ENCODE results near the gene CNPPD1. TPM values are rescaled to one million over a fixed set of nuclear protein-coding genes. Genes with fewer than 3 reads are reported as not detected.

CNPPD1 gene
- total RNA-seq, 1 experiment from 2014 or later = 33.9 TPM

GRCh38 chr2:219179601-219180465 lies 3.1 kb upstream of the CNPPD1 start:
- H3K4me3 Mint-ChIP-seq (ENCODE audit: unreplicated experiment) = peak overlapping the region; percentile 82
- H3K4me1 Mint-ChIP-seq (ENCODE audit: insufficient read depth, unreplicated experiment) = no peaks in the 10 kb centered on the region
- no peak for DNase-seq (ENCODE audit: unreplicated experiment)
- CTCF ChIA-PET = interaction anchor here (0.6 to 1.2 kb wide), 7 partner anchors 12 to 303 kb away, joined by 3 to 5 read pairs (median 4); no protein-coding TSS in a partner anchor
- no peak for TF ChIP-seq CTCF (IDR thresholded peaks at IDR 0.05; ENCODE audit: unreplicated experiment)
- no peak overlapping the region for H3K27ac Mint-ChIP-seq (ENCODE audit: low read depth, unreplicated experiment)
- POLR2A ChIA-PET = interaction anchor here (0.6 to 3.9 kb wide), 13 partner anchors 13 to 372 kb away, joined by 3 to 17 read pairs (median 3); partner anchors contain the start of genes ABCB6, ANKZF1, ATG9A and DNAJB2
- intact Hi-C loops (cut with micrococcal nuclease) = loop anchor here (5.0 kb wide), 1 partner anchor 97 kb away; the partner anchor contains the start of gene DNAJB2
- BruUV-seq (replicated peaks) = no TSS peak
- no peaks in the 10 kb centered on the region for H3K27me3 Mint-ChIP-seq (ENCODE audit: insufficient read depth, unreplicated experiment)
- H3K9me3 Mint-ChIP-seq (ENCODE audit: unreplicated experiment) = no peaks in the 10 kb centered on the region
- peaks cover 46% of the 10 kb centered on the region for H3K36me3 Mint-ChIP-seq (ENCODE audit: insufficient read depth, unreplicated experiment)

- intact Hi-C loops (cut with micrococcal nuclease) = loop anchor here (5.0 kb wide), 1 partner anchor 99 kb away; the partner anchor contains the start of gene DNAJB2
- H3K27ac Mint-ChIP-seq (ENCODE audit: low read depth, unreplicated experiment) = peak overlapping the region; percentile 93
- H3K27me3 Mint-ChIP-seq (ENCODE audit: insufficient read depth, unreplicated experiment) = no peaks in the 10 kb centered on the region
- peak overlapping the region; percentile 82 for H3K4me3 Mint-ChIP-seq (ENCODE audit: unreplicated experiment)
- CTCF ChIA-PET = no interaction called here
- peak; percentile 4 for TF ChIP-seq CTCF (IDR thresholded peaks at IDR 0.05; ENCODE audit: unreplicated experiment)
- peaks cover 53% of the 10 kb centered on the region for H3K36me3 Mint-ChIP-seq (ENCODE audit: insufficient read depth, unreplicated experiment)
- no peaks in the 10 kb centered on the region for H3K9me3 Mint-ChIP-seq (ENCODE audit: unreplicated experiment)
- no TSS peak for BruUV-seq (replicated peaks)
- DNase-seq (ENCODE audit: unreplicated experiment) = peak; percentile 9
- POLR2A ChIA-PET = interaction anchor here (0.6 to 3.9 kb wide), 11 partner anchors 15 to 419 kb away, joined by 3 to 49 read pairs (median 5); partner anchors contain the start of genes ABCB6, ANKZF1, ATG9A and STK11IP
- no peaks in the 10 kb centered on the region for H3K4me1 Mint-ChIP-seq (ENCODE audit: insufficient read depth, unreplicated experiment)
Observed at GRCh38 chr2:219178377-219179175, 1.9 kb upstream of the CNPPD1 start.

GRCh38 chr2:219177552-219178376 lies 1.0 kb upstream of the CNPPD1 start, which contains the start of gene RETREG2:
Gene RETREG2 (plus strand): TSS chr2:219178275. CDS start chr2:219178353, 78 bp downstream.
- BruUV-seq (replicated peaks) = TSS peak; percentile 85

More at GRCh38 chr2:219177552-219178376, 1.0 kb upstream of the CNPPD1 start, which contains the start of gene RETREG2:
- DNase-seq (ENCODE audit: unreplicated experiment) = peak; percentile 90
- H3K27me3 Mint-ChIP-seq (ENCODE audit: insufficient read depth, unreplicated experiment) = no peaks in the 10 kb centered on the region
- H3K4me3 Mint-ChIP-seq (ENCODE audit: unreplicated experiment) = peak within 1 kb of the TSS; percentile 82
- peak within 1 kb of the TSS; percentile 93 for H3K27ac Mint-ChIP-seq (ENCODE audit: low read depth, unreplicated experiment)
- CTCF ChIA-PET = interaction anchor here (1.0 to 9.3 kb wide), 3 partner anchors 72 to 116 kb away, joined by 3 to 69 read pairs (median 4); no protein-coding TSS in a partner anchor
- peaks cover 48% of the 10 kb centered on the region for H3K36me3 Mint-ChIP-seq (ENCODE audit: insufficient read depth, unreplicated experiment)
- intact Hi-C loops (cut with micrococcal nuclease) = loop anchor here (1.0 to 5.0 kb wide), 3 partner anchors 52 to 100 kb away; partner anchors contain the start of genes ANKZF1, ATG9A, DNAJB2 and TUBA4A
- no peaks in the 10 kb centered on the region for H3K9me3 Mint-ChIP-seq (ENCODE audit: unreplicated experiment)
- H3K4me1 Mint-ChIP-seq (ENCODE audit: insufficient read depth, unreplicated experiment) = no peaks in the 10 kb centered on the region
- peak; percentile 32 for TF ChIP-seq CTCF (IDR thresholded peaks at IDR 0.05; ENCODE audit: unreplicated experiment)
- POLR2A ChIA-PET = interaction anchor here (0.6 to 3.4 kb wide), 28 partner anchors 9 to 728 kb away, joined by 3 to 93 read pairs (median 6); partner anchors contain the start of genes ABCB6, ANKZF1, ATG9A and DNAJB2

Data from MCF 10A (cell line).